Measurements from ENCODE around the gene SLC35G4.
"Not testable (repeated sequence)": the region's sequence is repeated elsewhere in the genome, so short reads cannot be mapped to it uniquely, and the experiment has no call there.

Gene SLC35G4

DNA sequence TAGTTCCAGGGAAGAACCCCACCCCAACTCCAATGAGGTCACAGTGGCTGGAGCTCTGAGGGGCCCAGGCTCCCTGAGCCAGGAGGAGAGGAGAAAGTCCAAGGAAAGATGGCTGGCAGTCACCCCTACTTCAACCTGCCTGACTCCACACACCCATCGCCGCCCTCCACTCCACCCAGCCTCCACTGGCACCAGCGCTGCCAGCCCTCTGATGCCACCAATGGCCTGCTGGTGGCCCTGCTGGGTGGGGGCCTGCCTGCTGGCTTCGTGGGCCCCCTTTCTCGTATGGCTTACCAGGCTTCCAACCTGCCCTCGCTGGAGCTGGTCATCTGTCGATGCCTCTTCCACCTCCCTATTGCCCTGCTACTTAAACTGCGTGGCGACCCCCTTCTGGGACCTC is at the start of gene SLC35G4:
TSS of gene SLC35G4 (plus strand) at position 109 of the 400 bp plus-strand sequence. CDS start at position 109, 0 bp downstream.
- DNase-seq (ENCODE audit: extremely low read depth, insufficient read length); H3K27me3 ChIP-seq (replicated peaks; ENCODE audit: control insufficient read depth, insufficient read depth, low read length); H3K36me3 ChIP-seq (ENCODE audit: control insufficient read depth, insufficient read depth, low read length); H3K4me3 ChIP-seq (replicated peaks; ENCODE audit: low read depth, low read length): not testable (repeated sequence)

DNA sequence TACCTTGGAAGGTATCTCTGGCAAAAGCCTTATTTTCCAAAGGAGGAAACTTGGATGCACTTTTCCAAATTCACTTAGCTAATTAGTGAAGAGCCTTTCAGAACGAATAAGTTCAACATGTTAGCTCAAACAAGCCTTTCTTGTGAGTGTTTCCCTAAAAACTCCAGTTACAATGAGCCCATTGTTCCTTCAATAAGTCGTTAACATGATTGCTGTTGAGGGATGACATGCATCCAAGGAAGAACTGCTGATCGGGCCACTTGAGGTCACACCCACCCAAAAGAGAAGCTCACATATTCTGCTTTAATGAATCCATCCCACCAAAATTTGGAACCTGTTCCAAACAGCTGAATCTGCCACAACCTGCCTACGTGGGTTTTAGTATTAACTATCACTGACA is 48.1 kb upstream of the SLC35G4 start:
- no peaks in the 10 kb centered on the region for H3K36me3 ChIP-seq (ENCODE audit: control insufficient read depth, insufficient read depth, low read length)
- TF ChIP-seq, protein P1, sequence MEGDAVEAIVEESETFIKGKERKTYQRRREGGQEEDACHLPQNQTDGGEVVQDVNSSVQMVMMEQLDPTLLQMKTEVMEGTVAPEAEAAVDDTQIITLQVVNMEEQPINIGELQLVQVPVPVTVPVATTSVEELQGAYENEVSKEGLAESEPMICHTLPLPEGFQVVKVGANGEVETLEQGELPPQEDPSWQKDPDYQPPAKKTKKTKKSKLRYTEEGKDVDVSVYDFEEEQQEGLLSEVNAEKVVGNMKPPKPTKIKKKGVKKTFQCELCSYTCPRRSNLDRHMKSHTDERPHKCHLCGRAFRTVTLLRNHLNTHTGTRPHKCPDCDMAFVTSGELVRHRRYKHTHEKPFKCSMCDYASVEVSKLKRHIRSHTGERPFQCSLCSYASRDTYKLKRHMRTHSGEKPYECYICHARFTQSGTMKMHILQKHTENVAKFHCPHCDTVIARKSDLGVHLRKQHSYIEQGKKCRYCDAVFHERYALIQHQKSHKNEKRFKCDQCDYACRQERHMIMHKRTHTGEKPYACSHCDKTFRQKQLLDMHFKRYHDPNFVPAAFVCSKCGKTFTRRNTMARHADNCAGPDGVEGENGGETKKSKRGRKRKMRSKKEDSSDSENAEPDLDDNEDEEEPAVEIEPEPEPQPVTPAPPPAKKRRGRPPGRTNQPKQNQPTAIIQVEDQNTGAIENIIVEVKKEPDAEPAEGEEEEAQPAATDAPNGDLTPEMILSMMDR (IDR thresholded peaks at IDR 0.05; ENCODE audit: insufficient read depth, low read length, poor library complexity, severe bottlenecking), result no peak
- H3K27me3 ChIP-seq (replicated peaks; ENCODE audit: control insufficient read depth, insufficient read depth, low read length), result no peaks in the 10 kb centered on the region; the same call in 1 of the 2 replicates
- no peak for DNase-seq (ENCODE audit: extremely low read depth, insufficient read length)
- H3K4me3 ChIP-seq (replicated peaks; ENCODE audit: low read depth, low read length), result no peak overlapping the region

DNA sequence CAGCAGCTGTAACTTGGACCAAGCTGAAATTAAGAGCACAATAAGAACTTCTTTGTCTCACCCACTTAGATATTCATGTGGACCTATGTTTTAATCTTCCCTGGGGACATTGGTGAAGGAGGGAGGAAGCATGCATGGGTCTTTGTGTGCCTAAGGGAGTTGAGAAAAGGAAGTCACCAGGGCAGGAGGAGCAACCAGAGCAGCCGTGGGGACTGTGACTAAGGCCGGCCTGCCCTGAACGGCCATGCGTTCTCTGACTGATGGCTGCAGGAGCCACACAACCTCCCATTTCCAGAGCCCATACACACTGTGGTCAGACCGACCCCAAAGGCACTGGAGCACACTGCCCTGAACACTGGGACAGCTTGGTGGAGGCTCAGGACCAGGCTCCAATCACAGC is 43.7 kb upstream of the SLC35G4 start:
- H3K4me3 ChIP-seq (replicated peaks; ENCODE audit: low read depth, low read length), result no peak overlapping the region
- no peak for DNase-seq (ENCODE audit: extremely low read depth, insufficient read length)
- TF ChIP-seq, protein P1 (IDR thresholded peaks at IDR 0.05; ENCODE audit: insufficient read depth, low read length, poor library complexity, severe bottlenecking), result no peak
- H3K36me3 ChIP-seq (ENCODE audit: control insufficient read depth, insufficient read depth, low read length), result no peaks in the 10 kb centered on the region
- no peaks in the 10 kb centered on the region; the same call in 1 of the 2 replicates for H3K27me3 ChIP-seq (replicated peaks; ENCODE audit: control insufficient read depth, insufficient read depth, low read length)

DNA sequence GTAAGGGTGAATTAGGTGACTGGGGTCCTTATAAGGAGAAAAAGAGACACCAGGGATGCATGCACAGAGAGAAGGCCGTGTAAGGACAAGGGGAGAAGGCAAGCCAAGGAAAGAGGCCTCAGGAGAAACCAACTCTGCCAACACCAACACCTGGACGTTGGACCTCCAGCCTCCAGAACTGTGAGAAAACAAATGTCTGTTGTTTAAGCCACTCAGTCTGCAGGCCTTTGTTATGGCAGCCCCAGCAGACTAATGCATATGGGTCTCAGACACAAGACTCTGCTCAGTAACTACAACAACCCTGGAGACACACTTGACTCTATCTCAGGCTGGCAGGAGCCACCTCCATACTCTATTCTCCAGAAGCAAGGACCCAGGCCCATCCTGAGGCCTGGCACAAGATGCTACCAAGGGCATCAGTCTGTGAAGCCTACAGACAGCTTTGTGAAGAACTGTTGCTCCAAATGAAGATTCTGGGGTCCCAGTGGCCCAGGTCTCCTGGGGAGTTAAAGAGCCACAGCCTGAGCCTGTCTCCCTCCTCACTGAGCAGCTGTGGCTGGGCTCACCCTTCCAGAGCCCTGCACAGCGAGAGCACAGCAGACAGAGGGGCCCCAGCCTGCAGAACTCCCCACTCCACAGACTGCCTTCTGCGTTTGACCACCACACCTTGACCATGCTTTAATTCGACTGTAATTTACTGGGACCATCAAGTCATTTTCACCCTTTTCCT is 43.0 kb upstream of the SLC35G4 start:
- DNase-seq (ENCODE audit: extremely low read depth, insufficient read length), result no peak
- no peak overlapping the region for H3K4me3 ChIP-seq (replicated peaks; ENCODE audit: low read depth, low read length)
- H3K27me3 ChIP-seq (replicated peaks; ENCODE audit: control insufficient read depth, insufficient read depth, low read length), result no peaks in the 10 kb centered on the region; the same call in 1 of the 2 replicates
- TF ChIP-seq, protein P1 (IDR thresholded peaks at IDR 0.05; ENCODE audit: insufficient read depth, low read length, poor library complexity, severe bottlenecking), result no peak
- H3K36me3 ChIP-seq (ENCODE audit: control insufficient read depth, insufficient read depth, low read length), result no peaks in the 10 kb centered on the region

DNA sequence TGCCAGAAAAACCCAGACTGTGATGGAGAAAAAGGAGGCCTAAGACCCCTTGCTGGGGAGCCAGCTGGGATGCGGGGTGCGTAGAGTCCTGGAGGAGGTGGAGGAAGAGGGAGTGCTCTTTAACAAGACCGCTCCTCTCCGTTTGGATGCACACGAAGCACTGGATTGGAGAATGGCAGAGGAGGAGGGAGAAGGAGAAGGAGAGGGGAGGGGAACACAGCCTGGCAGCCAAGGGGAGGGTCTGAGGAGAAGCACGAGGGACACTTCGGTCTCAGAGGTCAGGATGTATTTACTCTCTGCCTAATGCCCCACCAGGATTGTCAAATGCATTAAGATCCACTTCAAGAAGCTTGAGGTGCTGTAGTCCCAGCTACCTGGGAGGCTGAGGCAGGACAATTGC is 42.0 kb upstream of the SLC35G4 start:
- TF ChIP-seq, protein P1 (IDR thresholded peaks at IDR 0.05; ENCODE audit: insufficient read depth, low read length, poor library complexity, severe bottlenecking), result no peak
- Histone ChIP-seq H3K4me3 (replicated peaks; ENCODE audit: low read depth, low read length) (no peak overlapping the region), H3K36me3 (ENCODE audit: control insufficient read depth, insufficient read depth, low read length) (no peaks in the 10 kb centered on the region), H3K27me3 (replicated peaks; ENCODE audit: control insufficient read depth, insufficient read depth, low read length) (peaks cover 2% of the 10 kb centered on the region; the same call in 1 of the 2 replicates)
- no peak for DNase-seq (ENCODE audit: extremely low read depth, insufficient read length)

DNA sequence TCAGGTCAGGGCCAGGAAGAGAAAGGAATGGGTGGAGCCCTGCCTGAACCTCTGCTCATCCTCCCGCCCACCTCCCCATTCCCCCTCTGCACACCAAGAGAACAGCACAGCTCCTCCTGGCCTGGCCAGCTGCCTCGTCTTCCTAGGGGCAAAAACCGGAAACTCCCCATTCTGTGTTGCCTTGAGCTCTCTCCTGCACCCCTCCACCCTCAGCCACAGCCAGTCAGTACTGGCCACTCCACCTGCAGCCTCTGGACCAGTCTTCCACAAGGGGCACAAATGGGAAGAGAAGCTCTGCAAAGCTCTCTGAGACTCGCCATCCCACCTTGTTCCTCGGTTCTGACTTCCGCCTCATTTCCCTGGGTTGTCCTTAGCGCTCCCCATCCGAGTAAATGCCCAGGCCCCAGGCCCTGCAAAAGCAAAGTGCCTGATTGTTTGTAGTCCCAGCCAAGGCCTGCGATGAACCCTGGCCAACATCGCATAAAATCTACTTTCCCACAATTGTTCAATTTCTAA is 39.3 kb upstream of the SLC35G4 start:
- Histone ChIP-seq H3K27me3 (replicated peaks; ENCODE audit: control insufficient read depth, insufficient read depth, low read length) (peaks cover 2% of the 10 kb centered on the region; the same call in 1 of the 2 replicates), H3K4me3 (replicated peaks; ENCODE audit: low read depth, low read length) (no peak overlapping the region), H3K36me3 (ENCODE audit: control insufficient read depth, insufficient read depth, low read length) (no peaks in the 10 kb centered on the region)
- TF ChIP-seq, protein P1 (IDR thresholded peaks at IDR 0.05; ENCODE audit: insufficient read depth, low read length, poor library complexity, severe bottlenecking), result no peak
- no peak for DNase-seq (ENCODE audit: extremely low read depth, insufficient read length)

All from GM06990 (cell line).